H1 (cell line): ENCODE results near the gene ACTC1. TPM values are rescaled to one million over a fixed set of nuclear protein-coding genes. Genes with fewer than 3 reads are reported as not detected.

Experiments used
- CTCF ChIA-PET: fragments of 300-600 bp; sonication (Branson Sonifier 250); formaldehyde crosslinking; loops from one replicate; lab custom pipeline; 2021; ENCODE audit not compliant: partially characterized antibody; lab: Charles Lee
- POLR2A ChIA-PET: fragments of 300-600 bp; sonication (Branson Sonifier 250); formaldehyde crosslinking; loops from one replicate; lab custom pipeline; 2021; ENCODE audit warnings: inconsistent platforms; ENCODE audit not compliant: partially characterized antibody; lab: Charles Lee
- DNase-seq, 2 experiments: peaks; one replicate each; pipeline versions ENCODE4 v3.0.0 to v3.0.0-alpha.2; 2010 to 2022; ENCODE audit warnings: low spot score in 2 of 2, low read depth in 1 of 2, mixed read lengths in 1 of 2
- FAIRE-seq: peaks from 2 replicates; lab custom pipeline; 2011; peaks lifted over from hg19 to GRCh38; lab: Jason Lieb, UNC
- H2AFZ ChIP-seq: 2 replicates; pipeline ENCODE4 v1.8.1; 2012; ENCODE audit warnings: low read length, inconsistent platforms
- H2AK5ac ChIP-seq: 2 replicates; pipeline ENCODE4 v1.6.1; 2013; ENCODE audit warnings: low read depth, low read length
- H2BK120ac ChIP-seq: replicated peaks from 2 replicates; pipeline ENCODE3; 2013; ENCODE audit warnings: low read depth, low read length, inconsistent platforms
- H2BK12ac ChIP-seq: 2 replicates; pipeline ENCODE4 v1.6.1; 2013; ENCODE audit warnings: low read depth, low read length
- H2BK15ac ChIP-seq: 2 replicates; pipeline ENCODE4 v1.6.1; 2013; ENCODE audit warnings: low read length
- H2BK20ac ChIP-seq: 2 replicates; pipeline ENCODE4 v1.6.1; 2013; ENCODE audit warnings: low read length
- H2BK5ac ChIP-seq: 2 replicates; pipeline ENCODE4 v1.6.1; 2013; ENCODE audit warnings: low read depth, low read length
- H3K14ac ChIP-seq: 2 replicates; pipeline ENCODE4 v1.6.1; 2013; ENCODE audit warnings: inconsistent platforms; ENCODE audit not compliant: insufficient read length
- H3K18ac ChIP-seq: 2 replicates; pipeline ENCODE4 v1.6.1; 2013; ENCODE audit warnings: low read length; ENCODE audit errors: extremely low read depth
- H3K23ac ChIP-seq: 2 replicates; pipeline ENCODE4 v1.6.1; 2013; ENCODE audit warnings: inconsistent platforms; ENCODE audit not compliant: insufficient read length
- H3K23me2 ChIP-seq: 2 replicates; pipeline ENCODE4 v1.6.1; 2013; ENCODE audit warnings: low read depth, low read length
- H3K27ac ChIP-seq: 2 replicates; pipeline ENCODE4 v1.6.1; 2011; ENCODE audit warnings: low read depth, low read length, inconsistent platforms
- H3K27me3 ChIP-seq, 4 experiments: replicated peaks in 1 of 4; 1 replicate in 1 of 4; 2 replicates in 3 of 4; pipeline versions ENCODE4 v1.6.1 to v1.8.1; 2011 to 2013; ENCODE audit warnings: low read length in 3 of 4, mild to moderate bottlenecking in 3 of 4, inconsistent platforms in 2 of 4, mixed read lengths in 2 of 4, moderate library complexity in 1 of 4; ENCODE audit not compliant: control insufficient read depth in 3 of 4, insufficient read depth in 3 of 4; ENCODE audit errors: extremely low read depth in 1 of 4
- H3K36me3 ChIP-seq, 4 experiments: 2 replicates each; pipeline versions ENCODE4 v1.6.1 to v1.8.1; 2011 to 2013; ENCODE audit warnings: mild to moderate bottlenecking in 4 of 4, low read length in 3 of 4, moderate library complexity in 2 of 4, control low read depth in 1 of 4, inconsistent platforms in 1 of 4; ENCODE audit not compliant: insufficient read depth in 4 of 4, control insufficient read depth in 2 of 4
- H3K4ac ChIP-seq: replicated peaks from 2 replicates; pipeline ENCODE3; 2013; ENCODE audit warnings: low read length, low read depth, mixed read lengths, inconsistent platforms; ENCODE audit not compliant: insufficient read length
- H3K4me1 ChIP-seq, 4 experiments: replicated peaks in 1 of 4; 1 replicate in 1 of 4; 2 replicates in 3 of 4; pipeline versions ENCODE4 v1.6.1 to v1.8.1; 2011 to 2013; ENCODE audit warnings: low read length in 3 of 4, inconsistent platforms in 2 of 4, mixed read lengths in 1 of 4; ENCODE audit not compliant: insufficient read depth in 4 of 4, control insufficient read depth in 3 of 4
- H3K4me2 ChIP-seq, 2 experiments: 2 replicates each; pipeline versions ENCODE4 v1.6.1 to v1.8.1; 2011 to 2013; ENCODE audit warnings: low read depth in 2 of 2, low read length in 2 of 2, control low read depth in 1 of 2, inconsistent platforms in 1 of 2, mild to moderate bottlenecking in 1 of 2; ENCODE audit not compliant: insufficient read depth in 1 of 2
- H3K4me3 ChIP-seq, 4 experiments: fragments of 200-600, 300-600 bp in 1 of 4; sonication (generic), shearing (Covaris generic), sonication (Bioruptor Twin) in 1 of 4; 2 replicates each; pipeline versions ENCODE4 v1.5.1 to v1.8.1; 2011 to 2016; ENCODE audit warnings: low read length in 4 of 4, low read depth in 3 of 4, control low read depth in 2 of 4, inconsistent platforms in 2 of 4, mild to moderate bottlenecking in 2 of 4, mixed read lengths in 1 of 4, moderate library complexity in 1 of 4; ENCODE audit not compliant: insufficient read depth in 2 of 4; ENCODE audit errors: extremely low read depth in 1 of 4
- H3K56ac ChIP-seq: replicated peaks from 2 replicates; pipeline ENCODE3; 2013; ENCODE audit warnings: low read depth, mild to moderate bottlenecking, mixed read lengths, low read length, inconsistent platforms; ENCODE audit not compliant: insufficient read length
- H3K79me1 ChIP-seq: 2 replicates; pipeline ENCODE4 v1.6.1; 2013; ENCODE audit warnings: low read depth, low read length, control low read depth
- H3K79me2 ChIP-seq, 2 experiments: 2 replicates each; pipeline versions ENCODE4 v1.6.1 to v1.8.1; 2012 to 2013; ENCODE audit warnings: low read length in 2 of 2, mild to moderate bottlenecking in 2 of 2, inconsistent platforms in 1 of 2; ENCODE audit not compliant: insufficient read depth in 2 of 2, control insufficient read depth in 1 of 2
- H3K9ac ChIP-seq, 4 experiments: replicated peaks in 1 of 4; 1 replicate in 1 of 4; 2 replicates in 3 of 4; pipeline versions ENCODE4 v1.6.1 to v1.8.1; 2011 to 2013; ENCODE audit warnings: low read depth in 3 of 4, low read length in 3 of 4, control low read depth in 2 of 4, mild to moderate bottlenecking in 2 of 4, moderate library complexity in 2 of 4, inconsistent platforms in 1 of 4; ENCODE audit errors: extremely low read depth in 1 of 4
- H3K9me3 ChIP-seq, 2 experiments: 2 replicates each; pipeline versions ENCODE4 v1.6.1 to v1.8.1; 2012 to 2013; ENCODE audit warnings: mild to moderate bottlenecking in 2 of 2, moderate library complexity in 2 of 2, control low read depth in 1 of 2, inconsistent platforms in 1 of 2, low read depth in 1 of 2, low read length in 1 of 2, mixed read lengths in 1 of 2; ENCODE audit not compliant: insufficient read depth in 2 of 2
- H4K20me1 ChIP-seq, 2 experiments: replicated peaks in 1 of 2; 2 replicates each; pipeline versions ENCODE3 to v1.8.1; 2011 to 2013; ENCODE audit warnings: inconsistent platforms in 2 of 2, low read length in 2 of 2, mild to moderate bottlenecking in 1 of 2; ENCODE audit not compliant: insufficient read depth in 2 of 2, control insufficient read depth in 1 of 2
- H4K5ac ChIP-seq: 2 replicates; pipeline ENCODE4 v1.6.1; 2013; ENCODE audit warnings: low read length, low read depth, mixed read lengths, inconsistent platforms; ENCODE audit not compliant: insufficient read length
- H4K8ac ChIP-seq: 2 replicates; pipeline ENCODE4 v1.8.0; 2013; ENCODE audit warnings: mild to moderate bottlenecking, moderate library complexity, low read length, inconsistent platforms; ENCODE audit not compliant: insufficient read depth; ENCODE audit errors: extremely low read depth
- H4K91ac ChIP-seq: replicated peaks from 2 replicates; pipeline ENCODE3; 2013; ENCODE audit warnings: low read length, mixed read lengths, inconsistent platforms; ENCODE audit not compliant: insufficient read length
- CBX8 ChIP-seq: fragments of 300-800, 300-1000 bp; sonication (generic); IDR thresholded peaks from 2 replicates; pipeline ENCODE4 v1.7.1; 2016; ENCODE audit warnings: low read depth, low read length, borderline replicate concordance
- POLR2A ChIP-seq, 2 experiments: IDR thresholded peaks; 1 replicate in 1 of 2; 2 replicates in 1 of 2; pipeline ENCODE4 v1.6.1; 2011; ENCODE audit warnings: low read depth in 2 of 2, low read length in 2 of 2, mild to moderate bottlenecking in 2 of 2; ENCODE audit errors: control extremely low read depth in 1 of 2
- WGBS, 2 experiments: shearing (Covaris generic) in 1 of 2; methylation state at CpG; one replicate each; pipeline versions ENCODE4 v1.1.6 to v1.1.7; 2013 to 2015; ENCODE audit warnings: low lambda C conversion rate in 2 of 2, mixed read lengths in 2 of 2, inconsistent platforms in 1 of 2, low coverage in 1 of 2, missing lambda C conversion rate in 1 of 2; ENCODE audit not compliant: insufficient replicate concordance in 2 of 2, insufficient coverage in 1 of 2, insufficient read length in 1 of 2; ENCODE audit errors: extremely low coverage in 1 of 2, missing lambda C conversion rate in 1 of 2; 5-methylcytosine and 5-hydroxymethylcytosine counted together
- polyA plus RNA-seq, 7 experiments: library from polyadenylated mRNA; depleted of rRNA in 3 of 7; stranded (reverse) in 5 of 7; unstranded in 2 of 7; fragments of >200 nt in 5 of 7; fragments of 200-250 nt in 2 of 7; gene quantifications; 1 replicate in 5 of 7; 2 replicates in 1 of 7; 4 replicates in 1 of 7; pipeline versions ENCODE4 v1.2.1 to v1.2.3, GENCODE V29; 2011 to 2013; ENCODE audit warnings: missing spikeins in 2 of 7, mixed read lengths in 2 of 7
- total RNA-seq: library from RNA; stranded (reverse); fragmentation: NEBNext Ultra II Directional; extraction: Animal tissue kit (Norgen Biotek cat#: 25700); gene quantifications from 2 replicates; pipeline ENCODE4 v1.2.1, GENCODE V29; 2021

The ACTC1 gene
- total and polyA plus RNA-seq, 2 of the 8 experiments (the other 6 are each of a cell fraction or from before 2014, with no cell fraction given) = 37.6 to 90.0 TPM

DNA sequence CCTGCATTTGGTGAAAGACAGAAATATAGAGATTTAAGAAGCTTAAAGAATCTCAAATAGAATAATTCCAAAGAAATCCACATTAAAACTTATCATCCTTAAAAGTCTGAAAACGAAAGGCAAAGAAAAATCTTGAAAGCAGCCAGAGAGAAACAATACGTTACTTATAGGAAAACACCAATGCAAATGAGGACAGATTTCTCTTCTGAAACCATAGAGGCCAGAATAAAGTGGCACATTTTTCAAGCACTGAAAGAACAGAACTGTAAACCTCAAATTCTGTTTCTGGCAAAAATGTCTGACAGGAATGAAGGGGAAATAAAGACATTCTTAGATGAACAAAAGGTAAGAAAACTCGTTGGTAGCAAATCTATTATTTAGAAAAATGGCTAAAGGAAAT lies 13.8 kb upstream of the ACTC1 start:
- no peak overlapping the region for H3K18ac ChIP-seq
- no peaks in the 10 kb centered on the region for H4K20me1 ChIP-seq
- H2BK5ac ChIP-seq = no peak overlapping the region
- H3K4me2 ChIP-seq = no peak overlapping the region
- H2BK20ac ChIP-seq = no peak overlapping the region
- H2BK120ac ChIP-seq = no peak overlapping the region
- ChIA-PET CTCF (no interaction called here), POLR2A (interaction anchor here (1.1 kb wide), 1 partner anchor 103 kb away, joined by 3 read pairs; no protein-coding TSS in a partner anchor)
- H3K56ac ChIP-seq = no peak overlapping the region
- no peaks in the 10 kb centered on the region for H3K79me1 ChIP-seq
- no peak overlapping the region for H2AK5ac ChIP-seq
- 78% methylated on average over 3 of the region's 3 CpGs; no CpG with 5 or more reads in 1 of the 2 experiments for WGBS, 2 experiments
- H3K27me3 ChIP-seq = no peaks in the 10 kb centered on the region
- DNase-seq (no peak), FAIRE-seq (no peak)
- H3K4me1 ChIP-seq = no peaks in the 10 kb centered on the region; a peak in 1 of 7 replicates
- H3K23me2 ChIP-seq = no peaks in the 10 kb centered on the region
- no peaks in the 10 kb centered on the region for H3K9me3 ChIP-seq
- H2AFZ ChIP-seq = no peak overlapping the region
- no peak overlapping the region for H3K23ac ChIP-seq
- no peak overlapping the region for H3K14ac ChIP-seq
- no peak overlapping the region for H3K4ac ChIP-seq
- H4K8ac ChIP-seq = no peak overlapping the region
- no peak overlapping the region for H3K4me3 ChIP-seq
- H3K9ac ChIP-seq = no peak overlapping the region
- no peak overlapping the region for H2BK15ac ChIP-seq
- no peak overlapping the region for H4K5ac ChIP-seq
- H3K27ac ChIP-seq = no peak overlapping the region
- H3K36me3 ChIP-seq = no peaks in the 10 kb centered on the region
- no peaks in the 10 kb centered on the region for H3K79me2 ChIP-seq
- H4K91ac ChIP-seq = no peak overlapping the region
- no peak overlapping the region for H2BK12ac ChIP-seq
- TF ChIP-seq CBX8 (no peak), POLR2A (IDR thresholded peaks at IDR 0.05; ENCODE audit: control extremely low read depth in 1 of 2, low read depth in 2 of 2, low read length in 2 of 2) (no peak)
